Measurements from ENCODE around the gene AURKB.
A peak's percentile ranks its signal among the peaks of the same experiment; 100 is the strongest.

AURKB gene

DNA sequence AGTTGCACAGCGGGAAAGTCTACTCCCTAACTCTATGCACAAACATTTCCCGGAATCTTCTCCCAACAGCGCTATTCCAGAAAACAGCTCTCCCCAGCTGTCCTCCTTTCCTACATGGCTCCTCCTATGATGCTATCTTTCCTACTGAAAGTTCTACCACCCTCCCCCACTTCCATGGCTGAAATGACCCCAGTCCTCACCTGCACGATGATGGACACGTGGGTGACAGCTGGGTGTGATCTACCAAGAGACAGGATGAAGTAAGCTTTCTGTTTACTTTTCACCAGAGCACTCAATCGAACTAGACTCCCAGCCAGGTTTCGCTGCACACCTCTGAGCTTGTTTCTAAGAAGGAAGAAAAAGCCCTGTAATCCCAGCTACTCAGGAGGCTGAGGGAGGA is 26.8 kb upstream of the AURKB start:
- Mint-ChIP-seq H3K4me3 (no peak overlapping the region), H3K4me1 (ENCODE audit: low read depth) (peaks cover 2% of the 10 kb centered on the region), H3K27me3 (ENCODE audit: low read depth) (no peaks in the 10 kb centered on the region), H3K27ac (no peak overlapping the region), H3K36me3 (ENCODE audit: low read depth) (peaks cover 49% of the 10 kb centered on the region), H3K9me3 (no peaks in the 10 kb centered on the region)
- DNase-seq (ENCODE audit: low spot score) = no peak

DNA sequence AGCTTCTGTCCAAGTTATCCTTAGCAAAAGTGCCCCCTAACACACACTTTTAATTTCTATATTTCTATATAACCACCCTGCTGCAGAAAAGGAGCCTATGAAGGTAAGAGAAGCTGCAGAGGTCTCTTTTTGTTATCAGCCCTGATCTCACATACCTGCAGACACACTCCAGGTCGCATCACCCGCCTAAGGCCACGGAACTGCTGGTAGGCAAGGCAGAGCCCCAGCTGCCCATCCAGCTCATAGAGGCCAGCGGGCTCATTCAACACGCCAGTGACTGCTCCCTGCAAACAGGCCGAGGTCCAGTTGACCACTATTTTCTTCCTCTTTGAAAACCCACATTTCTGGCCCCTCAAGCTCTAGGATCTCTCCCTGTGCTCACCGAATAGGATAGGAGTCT is 25.3 kb upstream of the AURKB start:
- Mint-ChIP-seq H3K36me3 (ENCODE audit: low read depth) (peaks cover 58% of the 10 kb centered on the region), H3K27ac (no peak overlapping the region), H3K27me3 (ENCODE audit: low read depth) (no peaks in the 10 kb centered on the region), H3K4me1 (ENCODE audit: low read depth) (peaks cover 2% of the 10 kb centered on the region), H3K9me3 (no peaks in the 10 kb centered on the region), H3K4me3 (no peak overlapping the region)
- DNase-seq (ENCODE audit: low spot score) = no peak

DNA sequence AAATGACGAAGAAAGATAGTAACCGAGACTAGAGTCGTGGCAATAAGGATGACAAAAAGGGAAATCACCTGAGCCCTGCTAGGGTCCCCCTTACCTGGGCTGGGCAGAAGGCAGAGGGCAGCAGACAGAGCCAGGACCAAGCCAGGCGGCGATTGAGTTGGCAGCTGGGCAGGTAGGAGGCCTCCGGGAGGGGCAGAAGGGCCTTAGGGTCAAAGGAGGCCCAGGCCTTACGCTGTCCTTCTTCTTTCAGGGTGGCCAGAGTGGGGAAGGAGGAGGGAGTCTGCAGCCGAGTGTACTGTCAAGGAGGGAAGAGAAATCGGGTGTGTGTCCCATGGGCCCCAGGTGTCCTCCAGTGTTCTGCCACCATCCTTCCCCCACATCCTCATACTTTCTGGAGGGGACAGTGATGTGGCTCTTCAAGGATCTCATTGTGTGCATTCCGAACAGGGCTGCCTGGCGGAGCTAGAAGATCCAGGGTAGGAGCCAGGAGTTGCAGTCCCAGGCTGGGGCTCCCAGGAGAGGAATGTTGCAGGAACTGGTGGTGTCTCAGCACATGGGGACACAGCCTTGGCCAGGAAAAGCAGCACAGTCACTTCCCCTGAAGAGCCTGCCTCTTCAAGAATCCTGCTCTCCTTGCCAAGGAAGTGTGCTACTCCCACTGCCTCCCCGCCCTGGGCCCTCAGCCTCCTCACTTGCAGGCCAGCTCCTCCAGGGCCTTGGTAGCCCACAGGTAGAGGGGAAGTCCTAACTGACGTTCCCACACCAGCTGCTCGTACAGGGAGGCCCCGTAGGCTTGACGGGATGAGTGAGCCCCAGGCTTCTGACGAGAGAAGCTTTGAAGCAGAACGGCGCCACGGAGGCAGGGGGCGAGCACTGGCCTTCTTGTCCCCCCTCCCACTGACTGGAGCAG is 24.2 kb upstream of the AURKB start:
- no peak overlapping the region for H3K27ac Mint-ChIP-seq
- H3K36me3 Mint-ChIP-seq (ENCODE audit: low read depth) = peaks cover 62% of the 10 kb centered on the region
- no peaks in the 10 kb centered on the region for H3K27me3 Mint-ChIP-seq (ENCODE audit: low read depth)
- no peak for DNase-seq (ENCODE audit: low spot score)
- no peaks in the 10 kb centered on the region for H3K9me3 Mint-ChIP-seq
- no peak overlapping the region for H3K4me3 Mint-ChIP-seq
- peaks cover 2% of the 10 kb centered on the region for H3K4me1 Mint-ChIP-seq (ENCODE audit: low read depth)

DNA sequence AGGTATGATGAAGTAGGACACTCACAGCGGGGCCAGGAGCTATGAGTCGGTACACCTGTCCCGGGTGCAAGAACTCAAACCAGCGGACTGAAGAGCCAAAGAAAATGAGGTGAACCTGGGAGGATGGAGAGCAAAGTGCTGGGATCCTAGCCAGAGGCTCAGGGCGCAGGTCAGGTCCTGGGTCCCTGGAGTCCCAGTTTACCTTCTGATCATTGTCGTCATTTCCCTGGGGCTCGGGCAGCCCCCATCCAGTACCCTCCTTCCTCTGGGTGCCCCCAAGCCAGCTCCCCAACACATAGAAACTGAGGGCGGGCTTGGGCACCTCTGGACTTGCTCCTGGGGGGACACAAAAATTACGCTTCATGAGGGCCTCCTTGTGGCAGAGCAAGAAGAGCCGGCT is 21.3 kb upstream of the AURKB start:
- H3K27me3 Mint-ChIP-seq (ENCODE audit: low read depth) = no peaks in the 10 kb centered on the region
- H3K4me1 Mint-ChIP-seq (ENCODE audit: low read depth) = peaks cover 10% of the 10 kb centered on the region
- no peak for DNase-seq (ENCODE audit: low spot score)
- no peak overlapping the region for H3K27ac Mint-ChIP-seq
- H3K4me3 Mint-ChIP-seq = no peak overlapping the region
- no peaks in the 10 kb centered on the region for H3K9me3 Mint-ChIP-seq
- H3K36me3 Mint-ChIP-seq (ENCODE audit: low read depth) = peaks cover 72% of the 10 kb centered on the region

GRCh38 chr17:8227238-8227581 is 16.8 kb upstream of the AURKB start:
- H3K27ac Mint-ChIP-seq = peak overlapping the region; percentile 86
- peaks cover 53% of the 10 kb centered on the region for H3K36me3 Mint-ChIP-seq (ENCODE audit: low read depth)
- H3K4me3 Mint-ChIP-seq = peak overlapping the region; percentile 32
- no peak for DNase-seq (ENCODE audit: low spot score)
- no peaks in the 10 kb centered on the region for H3K9me3 Mint-ChIP-seq
- peaks cover 2% of the 10 kb centered on the region for H3K27me3 Mint-ChIP-seq (ENCODE audit: low read depth)
- peaks cover 33% of the 10 kb centered on the region for H3K4me1 Mint-ChIP-seq (ENCODE audit: low read depth)

DNA sequence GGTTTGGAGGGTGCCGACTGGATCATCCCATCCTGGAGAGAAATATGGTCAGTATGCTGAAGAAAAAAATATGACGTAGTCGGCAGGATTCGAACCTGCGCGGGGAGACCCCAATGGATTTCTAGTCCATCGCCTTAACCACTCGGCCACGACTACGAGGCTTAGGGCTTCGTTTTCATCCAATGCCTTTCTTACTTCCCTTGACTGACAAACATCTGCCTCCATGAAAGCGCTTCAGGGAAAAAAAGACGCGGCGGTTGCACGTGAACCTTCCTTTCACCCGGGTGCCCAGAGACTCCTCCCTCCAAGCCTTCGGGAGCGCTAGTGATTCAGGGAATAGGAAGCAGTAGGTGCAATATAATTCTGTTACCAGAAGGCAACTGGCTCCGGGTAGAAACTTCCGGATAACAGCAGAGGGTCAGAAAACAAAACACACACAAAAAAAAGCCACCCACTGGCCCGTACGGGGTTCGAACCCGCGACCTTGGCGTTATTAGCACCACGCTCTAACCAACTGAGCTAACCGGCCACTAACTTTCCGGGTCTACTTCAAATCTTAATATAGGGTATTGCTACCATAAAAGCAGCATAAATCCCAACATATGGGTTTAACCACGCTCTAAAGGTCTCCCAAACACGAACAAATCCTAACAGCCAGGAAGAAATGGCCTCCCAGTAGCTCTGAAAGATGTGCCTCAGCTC is 16.3 kb upstream of the AURKB start:
- peaks cover 51% of the 10 kb centered on the region for H3K36me3 Mint-ChIP-seq (ENCODE audit: low read depth)
- peak overlapping the region; percentile 86 for H3K27ac Mint-ChIP-seq
- H3K4me3 Mint-ChIP-seq = peak overlapping the region; percentile 32
- no peaks in the 10 kb centered on the region for H3K9me3 Mint-ChIP-seq
- H3K27me3 Mint-ChIP-seq (ENCODE audit: low read depth) = peaks cover 3% of the 10 kb centered on the region
- H3K4me1 Mint-ChIP-seq (ENCODE audit: low read depth) = peaks cover 36% of the 10 kb centered on the region
- DNase-seq (ENCODE audit: low spot score) = peak; percentile 54

DNA sequence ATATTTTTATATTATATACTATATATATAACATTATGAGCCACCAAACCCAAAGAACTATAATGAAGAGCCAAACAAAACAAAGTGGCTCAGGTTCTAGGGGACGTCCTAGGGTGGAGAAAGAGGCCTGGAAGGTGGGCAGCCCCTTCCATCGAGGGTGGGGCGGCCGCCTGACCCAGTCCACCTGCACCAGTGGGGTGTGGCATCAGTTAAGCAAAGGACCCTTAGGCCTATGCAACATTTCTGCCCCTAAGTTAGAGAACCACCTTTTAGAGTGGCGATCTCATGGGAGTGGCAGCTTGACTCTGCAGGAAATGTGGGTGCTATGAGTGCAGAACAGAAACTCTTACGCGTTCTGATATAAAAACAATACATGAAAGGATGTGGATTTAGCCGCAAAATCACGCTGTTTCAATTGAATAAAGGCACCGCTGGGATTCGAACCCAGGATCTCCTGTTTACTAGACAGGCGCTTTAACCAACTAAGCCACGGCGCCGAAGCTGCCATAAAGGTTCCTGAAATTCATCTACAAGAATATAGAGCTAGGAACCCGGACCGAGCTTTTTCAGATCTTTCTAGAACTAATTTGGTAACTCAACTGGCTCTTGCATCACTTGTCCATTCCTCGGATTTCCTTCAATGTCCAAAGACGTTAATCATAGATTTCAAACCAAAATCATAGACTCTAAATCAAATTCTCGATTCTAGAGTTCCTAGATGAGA is 15.6 kb upstream of the AURKB start:
- no peaks in the 10 kb centered on the region for H3K9me3 Mint-ChIP-seq
- peak overlapping the region; percentile 86 for H3K27ac Mint-ChIP-seq
- H3K27me3 Mint-ChIP-seq (ENCODE audit: low read depth) = peaks cover 6% of the 10 kb centered on the region
- DNase-seq (ENCODE audit: low spot score) = peak; percentile 80
- peaks cover 48% of the 10 kb centered on the region for H3K36me3 Mint-ChIP-seq (ENCODE audit: low read depth)
- peaks cover 39% of the 10 kb centered on the region for H3K4me1 Mint-ChIP-seq (ENCODE audit: low read depth)
- H3K4me3 Mint-ChIP-seq = peak overlapping the region; percentile 32

DNA sequence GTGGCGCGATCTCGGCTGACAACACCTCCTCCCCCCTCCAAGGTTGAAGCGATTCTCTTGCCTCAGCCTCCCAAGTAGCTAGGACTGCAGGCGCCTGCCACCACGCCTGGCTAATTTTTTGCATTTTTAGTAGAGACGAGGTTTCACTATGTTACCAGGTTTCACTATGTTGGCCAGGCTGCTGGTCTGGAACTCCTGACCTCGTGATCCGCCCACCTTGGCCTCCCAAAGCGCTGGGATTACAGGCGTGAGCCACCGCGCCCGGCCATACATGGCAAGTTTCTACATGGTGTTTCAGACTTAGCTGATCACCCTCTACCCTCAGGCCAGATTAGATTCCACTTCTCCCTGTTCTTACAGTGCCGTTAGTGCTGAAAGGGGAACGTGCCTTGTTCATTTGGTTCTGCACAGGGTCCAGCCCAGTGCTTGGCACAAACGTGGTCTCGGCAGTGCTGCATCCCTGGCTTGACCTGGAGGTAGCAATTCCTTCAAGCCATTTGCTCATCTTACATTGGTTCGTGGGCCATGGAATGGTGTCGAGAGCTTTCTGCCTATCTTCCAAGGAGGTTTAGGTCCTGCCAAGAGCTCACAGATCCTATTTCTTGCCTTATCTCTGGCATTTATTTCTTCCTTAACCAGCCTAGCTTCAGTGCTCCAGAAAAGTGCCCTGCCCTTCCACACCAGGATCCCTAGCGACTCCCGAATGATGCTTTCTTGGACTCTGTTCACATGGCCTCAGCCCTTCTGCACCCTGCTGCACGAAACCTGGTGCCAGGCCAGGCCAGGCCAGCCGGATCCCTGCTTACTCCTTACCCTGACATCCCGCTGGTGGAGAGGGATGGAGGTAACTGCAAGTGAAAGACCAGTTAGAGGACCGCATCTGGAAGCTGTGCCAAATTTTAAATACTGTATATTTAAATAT is 14.8 kb upstream of the AURKB start:
- peak overlapping the region; percentile 45 for H3K4me3 Mint-ChIP-seq
- peak overlapping the region; percentile 82 for H3K27ac Mint-ChIP-seq
- peaks cover 47% of the 10 kb centered on the region for H3K36me3 Mint-ChIP-seq (ENCODE audit: low read depth)
- H3K4me1 Mint-ChIP-seq (ENCODE audit: low read depth) = peaks cover 44% of the 10 kb centered on the region
- no peak for DNase-seq (ENCODE audit: low spot score)
- no peaks in the 10 kb centered on the region for H3K9me3 Mint-ChIP-seq
- peaks cover 8% of the 10 kb centered on the region for H3K27me3 Mint-ChIP-seq (ENCODE audit: low read depth)

- Mint-ChIP-seq H3K27ac (peak overlapping the region; percentile 97), H3K36me3 (ENCODE audit: low read depth) (peaks cover 36% of the 10 kb centered on the region), H3K4me3 (peak overlapping the region; percentile 93), H3K27me3 (ENCODE audit: low read depth) (peaks cover 8% of the 10 kb centered on the region), H3K9me3 (no peaks in the 10 kb centered on the region), H3K4me1 (ENCODE audit: low read depth) (peaks cover 48% of the 10 kb centered on the region)
- peak; percentile 52 for DNase-seq (ENCODE audit: low spot score)
Observed at GRCh38 chr17:8223356-8224126, 13.2 kb upstream of the AURKB start.

- peak overlapping the region; percentile 97 for H3K27ac Mint-ChIP-seq
- H3K4me1 Mint-ChIP-seq (ENCODE audit: low read depth) = peaks cover 47% of the 10 kb centered on the region
- H3K27me3 Mint-ChIP-seq (ENCODE audit: low read depth) = peaks cover 8% of the 10 kb centered on the region
- DNase-seq (ENCODE audit: low spot score) = peak; percentile 90
- H3K4me3 Mint-ChIP-seq = peak overlapping the region; percentile 93
- H3K36me3 Mint-ChIP-seq (ENCODE audit: low read depth) = peaks cover 32% of the 10 kb centered on the region
- H3K9me3 Mint-ChIP-seq = no peaks in the 10 kb centered on the region
Observed at GRCh38 chr17:8222630-8223355, 12.4 kb upstream of the AURKB start.

DNA sequence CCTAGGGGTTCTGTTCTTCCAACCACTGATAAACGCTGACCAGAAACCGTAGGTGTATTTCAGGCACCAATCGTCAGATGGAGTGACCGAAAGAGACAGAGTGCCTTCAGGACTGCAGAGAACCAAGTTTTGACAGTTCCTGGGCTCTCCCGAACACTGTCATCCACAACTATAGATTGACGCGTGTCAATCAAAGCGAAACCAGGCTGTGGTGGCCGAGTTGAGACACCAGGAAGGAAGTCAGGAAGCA is 11.9 kb upstream of the AURKB start:
- H3K4me3 Mint-ChIP-seq = peak overlapping the region; percentile 93
- H3K36me3 Mint-ChIP-seq (ENCODE audit: low read depth) = peaks cover 27% of the 10 kb centered on the region
- no peaks in the 10 kb centered on the region for H3K9me3 Mint-ChIP-seq
- H3K4me1 Mint-ChIP-seq (ENCODE audit: low read depth) = peaks cover 42% of the 10 kb centered on the region
- DNase-seq (ENCODE audit: low spot score) = no peak
- peak overlapping the region; percentile 97 for H3K27ac Mint-ChIP-seq
- peaks cover 8% of the 10 kb centered on the region for H3K27me3 Mint-ChIP-seq (ENCODE audit: low read depth)

DNA sequence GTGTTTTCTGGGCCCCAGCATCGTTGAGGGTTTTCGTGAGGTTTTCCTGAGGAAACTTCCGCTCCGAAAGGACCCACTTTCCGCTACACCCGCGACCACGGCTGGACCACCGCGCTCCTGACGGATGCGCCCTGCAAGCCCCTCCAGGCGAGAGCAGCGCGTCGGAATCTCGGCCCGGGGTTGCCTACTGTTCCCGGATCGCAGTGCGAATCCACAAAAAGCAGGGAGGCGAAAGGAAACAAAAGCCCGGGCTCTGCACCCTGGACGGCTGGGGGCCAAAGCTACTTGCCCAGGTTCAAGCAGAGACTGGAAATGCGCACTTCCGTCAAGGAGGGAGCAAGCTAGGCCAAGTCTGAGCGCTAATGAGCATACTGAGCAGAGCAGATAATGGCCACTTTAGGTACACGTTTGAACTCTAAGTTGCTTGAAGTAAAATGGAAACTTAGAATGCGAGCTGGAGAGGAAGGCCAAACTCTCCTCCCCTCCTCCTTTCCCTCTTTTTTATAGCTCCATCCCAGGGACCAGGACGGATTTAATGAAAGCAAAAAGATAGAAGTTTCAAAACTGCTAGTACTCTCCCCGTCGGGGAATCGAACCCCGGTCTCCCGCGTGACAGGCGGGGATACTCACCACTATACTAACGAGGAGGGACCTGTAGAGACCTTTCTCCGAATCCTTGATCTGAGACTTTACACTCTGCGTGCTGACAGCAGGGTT is 11.4 kb upstream of the AURKB start:
- peak; percentile 87 for DNase-seq (ENCODE audit: low spot score)
- Mint-ChIP-seq H3K36me3 (ENCODE audit: low read depth) (peaks cover 22% of the 10 kb centered on the region), H3K27me3 (ENCODE audit: low read depth) (peaks cover 8% of the 10 kb centered on the region), H3K27ac (peak overlapping the region; percentile 97), H3K4me3 (peak overlapping the region; percentile 93), H3K9me3 (no peaks in the 10 kb centered on the region), H3K4me1 (ENCODE audit: low read depth) (peaks cover 38% of the 10 kb centered on the region)
